Measurements from ENCODE around the gene ELMOD1.

- no peak for TF ChIP-seq CTCF (conservative IDR thresholded peaks at IDR 0.05; ENCODE audit: low read depth, low read length)
- TF ChIP-seq MXI1 (IDR thresholded peaks at IDR 0.05; ENCODE audit: borderline replicate concordance, low read depth, low read length), result no peak
- TF ChIP-seq CEBPB (IDR thresholded peaks at IDR 0.05; ENCODE audit: low read depth, low read length), result no peak
- no peak for TF ChIP-seq POLR2A (IDR thresholded peaks at IDR 0.05; ENCODE audit: low read depth, low read length)
- no peak for TF ChIP-seq ELK1 (IDR thresholded peaks at IDR 0.05; ENCODE audit: borderline replicate concordance, low read depth, low read length)
- TF ChIP-seq FOS (IDR thresholded peaks at IDR 0.05; ENCODE audit: low read depth, low read length), result no peak
- TF ChIP-seq RAD21 (IDR thresholded peaks at IDR 0.05; ENCODE audit: low read length), result no peak
- no peak for TF ChIP-seq RFX5 (IDR thresholded peaks at IDR 0.05; ENCODE audit: low read depth, low read length)
- TF ChIP-seq MAZ (IDR thresholded peaks at IDR 0.05; ENCODE audit: borderline replicate concordance, low read depth, low read length), result no peak
- TF ChIP-seq SMC3 (IDR thresholded peaks at IDR 0.05; ENCODE audit: low read depth, low read length), result no peak
- no peak for TF ChIP-seq RCOR1 (IDR thresholded peaks at IDR 0.05; ENCODE audit: insufficient replicate concordance, low read length)
- no peak for TF ChIP-seq USF2 (IDR thresholded peaks at IDR 0.05; ENCODE audit: low read depth, low read length)
- TF ChIP-seq MAFK (IDR thresholded peaks at IDR 0.05; ENCODE audit: low read depth, low read length), result no peak
- no peak for TF ChIP-seq BHLHE40 (IDR thresholded peaks at IDR 0.05; ENCODE audit: low read depth, low read length)
These were observed 55.8 kb downstream of the ELMOD1 start for GRCh38 chr11:107646783-107647182.
